Measurements from ENCODE around the gene P2RY8. TPM values are rescaled to one million over a fixed set of nuclear protein-coding genes. Genes with fewer than 3 reads are reported as not detected.

The P2RY8 gene
- total RNA-seq, 1 donor, result not detected

GRCh38 chrX:1528186-1528883 lies 8.7 kb downstream of the P2RY8 start:
- TF ChIP-seq CTCF (IDR thresholded peaks at IDR 0.05; ENCODE audit: extremely low read depth, low read depth, low read length), result no peak
- Histone ChIP-seq H3K27me3 (ENCODE audit: insufficient read depth, low read length) (no peaks in the 10 kb centered on the region), H3K27ac (ENCODE audit: low read depth, low read length) (no peak overlapping the region), H2AFZ (ENCODE audit: low read length) (no peak overlapping the region), H3K9me3 (ENCODE audit: low read depth, low read length) (no peaks in the 10 kb centered on the region), H4K20me1 (ENCODE audit: insufficient read depth, low read length) (no peaks in the 10 kb centered on the region), H3K4me3 (ENCODE audit: insufficient read depth, low read length) (no peak overlapping the region), H3K4me2 (ENCODE audit: insufficient read depth, low read length) (no peak overlapping the region), H3K79me2 (ENCODE audit: insufficient read depth, low read length) (no peaks in the 10 kb centered on the region), H3K4me1 (ENCODE audit: insufficient read depth, low read length) (no peaks in the 10 kb centered on the region), H3K36me3 (ENCODE audit: insufficient read depth, low read length) (no peaks in the 10 kb centered on the region)
- DNase-seq (ENCODE audit: insufficient read length, low spot score, missing footprints), result no peak

- TF ChIP-seq CTCF (IDR thresholded peaks at IDR 0.05; ENCODE audit: extremely low read depth, low read depth, low read length), result no peak
These were observed 9.5 kb downstream of the P2RY8 start for GRCh38 chrX:1527457-1527856.

GRCh38 chrX:1526565-1526964 lies 10.4 kb downstream of the P2RY8 start:
- no peaks in the 10 kb centered on the region for H3K36me3 ChIP-seq (ENCODE audit: insufficient read depth, low read length)
- H3K9me3 ChIP-seq (ENCODE audit: low read depth, low read length), result no peaks in the 10 kb centered on the region
- H4K20me1 ChIP-seq (ENCODE audit: insufficient read depth, low read length), result no peaks in the 10 kb centered on the region
- no peaks in the 10 kb centered on the region for H3K79me2 ChIP-seq (ENCODE audit: insufficient read depth, low read length)
- H3K27me3 ChIP-seq (ENCODE audit: insufficient read depth, low read length), result no peaks in the 10 kb centered on the region
- no peak overlapping the region for H2AFZ ChIP-seq (ENCODE audit: low read length)
- DNase-seq (ENCODE audit: insufficient read length, low spot score, missing footprints), result no peak
- no peaks in the 10 kb centered on the region for H3K4me1 ChIP-seq (ENCODE audit: insufficient read depth, low read length)
- H3K4me2 ChIP-seq (ENCODE audit: insufficient read depth, low read length), result no peak overlapping the region
- no peak for TF ChIP-seq CTCF (IDR thresholded peaks at IDR 0.05; ENCODE audit: extremely low read depth, low read depth, low read length)
- H3K27ac ChIP-seq (ENCODE audit: low read depth, low read length), result no peak overlapping the region
- no peak overlapping the region for H3K4me3 ChIP-seq (ENCODE audit: insufficient read depth, low read length)

More at GRCh38 chrX:1527457-1527856, 9.5 kb downstream of the P2RY8 start:
- Histone ChIP-seq H3K27ac (ENCODE audit: low read depth, low read length) (no peak overlapping the region), H3K4me1 (ENCODE audit: insufficient read depth, low read length) (no peaks in the 10 kb centered on the region), H3K4me3 (ENCODE audit: insufficient read depth, low read length) (no peak overlapping the region), H4K20me1 (ENCODE audit: insufficient read depth, low read length) (no peaks in the 10 kb centered on the region), H2AFZ (ENCODE audit: low read length) (no peak overlapping the region), H3K9me3 (ENCODE audit: low read depth, low read length) (no peaks in the 10 kb centered on the region), H3K79me2 (ENCODE audit: insufficient read depth, low read length) (no peaks in the 10 kb centered on the region), H3K4me2 (ENCODE audit: insufficient read depth, low read length) (no peak overlapping the region), H3K36me3 (ENCODE audit: insufficient read depth, low read length) (no peaks in the 10 kb centered on the region), H3K27me3 (ENCODE audit: insufficient read depth, low read length) (no peaks in the 10 kb centered on the region)
- DNase-seq (ENCODE audit: insufficient read length, low spot score, missing footprints), result no peak

- H3K9me3 ChIP-seq (ENCODE audit: low read depth, low read length), result no peaks in the 10 kb centered on the region
- H3K4me2 ChIP-seq (ENCODE audit: insufficient read depth, low read length), result no peak overlapping the region
- no peak for DNase-seq (ENCODE audit: insufficient read length, low spot score, missing footprints)
- no peak overlapping the region for H3K4me3 ChIP-seq (ENCODE audit: insufficient read depth, low read length)
- H2AFZ ChIP-seq (ENCODE audit: low read length), result no peak overlapping the region
- no peak overlapping the region for H3K27ac ChIP-seq (ENCODE audit: low read depth, low read length)
- no peaks in the 10 kb centered on the region for H4K20me1 ChIP-seq (ENCODE audit: insufficient read depth, low read length)
- no peaks in the 10 kb centered on the region for H3K4me1 ChIP-seq (ENCODE audit: insufficient read depth, low read length)
- no peaks in the 10 kb centered on the region for H3K36me3 ChIP-seq (ENCODE audit: insufficient read depth, low read length)
- H3K27me3 ChIP-seq (ENCODE audit: insufficient read depth, low read length), result no peaks in the 10 kb centered on the region
- no peak for TF ChIP-seq CTCF (IDR thresholded peaks at IDR 0.05; ENCODE audit: extremely low read depth, low read depth, low read length)
- no peaks in the 10 kb centered on the region for H3K79me2 ChIP-seq (ENCODE audit: insufficient read depth, low read length)
These were observed 11.2 kb downstream of the P2RY8 start for GRCh38 chrX:1525583-1526355.
